Sciatic nerve (tissue), 2 donors: ENCODE measurements around the gene MN1. TPM values are rescaled to one million over a fixed set of nuclear protein-coding genes. Genes with fewer than 3 reads are reported as not detected.

Source experiments
- ATAC-seq: fragments of 200-7000 bp; cut with Tn5 transposase; one replicate; pipeline ENCODE4 v1.9.1; 2020; ENCODE audit warnings: mild to moderate bottlenecking, moderate library complexity
- DNase-seq: peaks from one replicate; pipeline ENCODE4 v3.0.0-alpha.2; 2020; ENCODE audit warnings: low spot score
- intact Hi-C: fragments of 100-400 bp; cut with DNase I; formaldehyde crosslinking; loops from one replicate; pipeline ENCODE4 v1.14.2; 2022
- total RNA-seq: library from RNA; stranded (reverse); fragmentation: NEBNext Ultra II Directional; extraction: Animal tissue kit (Norgen Biotek cat#: 25700); gene quantifications from one replicate; pipeline ENCODE4 v1.2.1, GENCODE V29; 2021
- donor health status: DM: no; HTN: no; CAD: no.
- donor health status: DM: no; HTN: no; CAD: no.

MN1 gene
- total RNA-seq, 1 donor from 2014 or later, result 10.4 TPM

DNA sequence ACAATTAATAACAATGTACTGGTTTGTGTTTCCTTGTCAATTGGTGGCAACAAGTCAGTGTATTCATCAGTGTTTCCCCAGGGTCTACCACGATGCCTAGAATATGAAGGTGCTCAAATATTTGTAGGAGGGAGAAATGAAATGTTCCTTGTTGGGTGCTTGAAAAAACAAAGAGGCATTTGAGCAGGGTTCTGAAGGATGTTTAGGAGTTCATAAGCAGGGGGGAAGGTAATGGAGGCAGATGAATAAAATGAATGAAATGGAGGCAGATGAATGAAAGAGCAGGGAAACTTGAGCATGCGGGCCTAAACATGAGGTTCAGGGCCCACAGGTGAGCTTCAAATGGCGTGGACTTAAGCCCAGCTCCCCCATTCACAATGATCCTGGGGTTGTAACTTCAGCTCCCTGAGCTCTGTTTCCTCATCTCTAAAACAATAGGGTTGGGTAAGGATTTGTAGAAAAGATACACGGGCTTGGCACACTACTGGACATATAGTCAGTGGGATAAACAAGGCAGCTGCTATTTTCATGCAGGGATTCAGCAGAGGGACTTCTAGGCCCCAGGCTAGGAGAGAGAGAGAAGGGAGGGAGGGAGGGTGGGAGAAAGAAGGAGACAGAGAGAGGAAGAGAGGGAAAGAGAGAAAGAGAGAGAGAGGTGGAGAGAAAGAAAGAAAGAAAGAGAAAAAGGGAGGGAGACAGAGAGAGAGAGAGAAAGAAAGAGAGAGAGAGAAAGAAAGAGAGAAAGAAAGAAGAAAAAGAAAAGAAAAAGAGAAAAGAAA is 73.7 kb downstream of the MN1 start:
- intact Hi-C loops, result no loop called here
- DNase-seq, result no peak
- no peak for ATAC-seq

DNA sequence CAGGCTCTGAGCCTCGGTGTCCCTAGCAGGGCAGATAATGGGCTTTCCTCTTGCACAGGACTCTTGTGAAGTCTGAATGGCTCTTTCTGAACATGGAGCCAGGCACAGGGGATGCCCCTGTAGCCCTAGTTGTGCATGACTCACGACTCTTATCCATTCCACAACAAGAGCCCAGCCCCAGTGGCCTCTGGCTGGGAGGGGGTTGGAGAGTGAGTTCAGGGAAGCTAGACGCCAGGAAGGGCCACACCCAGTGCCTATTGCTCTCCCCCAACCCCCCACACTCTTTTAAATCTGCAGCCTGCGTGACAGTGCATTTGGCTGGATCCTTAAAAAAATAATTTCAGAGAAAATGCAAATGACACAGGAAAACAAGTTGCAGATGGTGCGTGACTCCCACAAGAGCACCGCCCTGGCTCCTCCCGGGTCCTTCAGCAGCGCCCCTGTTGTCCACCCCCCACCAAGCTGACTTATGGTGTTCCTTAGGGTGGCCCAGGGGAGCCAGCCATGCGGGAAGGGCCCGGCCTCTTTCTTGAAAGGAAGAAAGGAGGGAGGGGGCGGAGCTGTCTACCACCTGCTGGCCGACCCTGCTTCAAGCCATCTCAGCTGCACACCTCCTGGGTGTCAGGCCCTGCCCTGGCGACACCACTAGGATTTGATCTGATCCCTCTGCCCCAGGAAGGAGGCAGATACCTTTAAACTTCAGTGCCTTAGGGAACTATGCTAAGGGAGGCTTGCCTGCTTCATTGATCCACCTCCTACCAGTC is 74.7 kb downstream of the MN1 start:
- peak; percentile 70 for ATAC-seq
- no peak for DNase-seq
- intact Hi-C loops, result no loop called here

- peak; percentile 31 for ATAC-seq
- intact Hi-C loops, result no loop called here
Measured at GRCh38 chr22:27726331-27726685, 75.2 kb downstream of the MN1 start.

GRCh38 chr22:27725661-27726060 is 75.9 kb downstream of the MN1 start:
- intact Hi-C loops, result no loop called here
- no peak for DNase-seq
- ATAC-seq, result no peak

More at GRCh38 chr22:27726331-27726685, 75.2 kb downstream of the MN1 start:
- DNase-seq, result no peak

DNA sequence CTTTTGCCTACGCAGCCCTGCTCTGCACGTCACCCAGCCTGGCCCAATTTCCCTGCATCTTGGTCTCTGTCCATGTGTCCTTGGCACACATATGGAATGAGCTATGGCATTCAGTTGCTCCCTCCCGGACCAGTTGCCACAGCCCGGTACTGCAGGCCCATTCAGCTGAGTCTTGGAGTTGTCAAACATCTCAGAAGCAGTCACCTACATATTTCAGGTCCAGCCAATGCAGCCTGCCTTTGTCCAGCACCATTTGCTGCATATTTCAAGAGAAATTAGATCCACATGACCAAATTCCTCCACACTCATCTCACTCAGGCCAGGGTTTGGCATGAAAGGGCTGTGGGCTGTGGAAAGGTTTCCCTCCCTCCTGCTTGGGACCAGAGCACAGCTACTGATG is 76.8 kb downstream of the MN1 start:
- DNase-seq, result no peak
- no peak for ATAC-seq
- intact Hi-C loops, result no loop called here

- DNase-seq, result no peak
- no peak for ATAC-seq
- intact Hi-C loops, result no loop called here
Measured at GRCh38 chr22:27724157-27724556, 77.4 kb downstream of the MN1 start.

GRCh38 chr22:27723708-27724107 is 77.8 kb downstream of the MN1 start:
- no peak for DNase-seq
- intact Hi-C loops, result no loop called here
- no peak for ATAC-seq

GRCh38 chr22:27723158-27723557 is 78.4 kb downstream of the MN1 start:
- ATAC-seq (no peak), DNase-seq (no peak)
- intact Hi-C loops, result no loop called here

GRCh38 chr22:27720860-27721259 is 80.7 kb downstream of the MN1 start:
- DNase-seq, result no peak

GRCh38 chr22:27719535-27720227 is 81.9 kb downstream of the MN1 start:
- DNase-seq, result no peak
- ATAC-seq, result peak; percentile 33
- intact Hi-C loops, result no loop called here

More at GRCh38 chr22:27720860-27721259, 80.7 kb downstream of the MN1 start:
- ATAC-seq, result no peak
- intact Hi-C loops, result no loop called here

GRCh38 chr22:27719036-27719347 is 82.6 kb downstream of the MN1 start:
- intact Hi-C loops, result no loop called here
- ATAC-seq, result no peak
- no peak for DNase-seq

- ATAC-seq, result peak; percentile 94
- no peak for DNase-seq
- intact Hi-C loops, result no loop called here
Measured at GRCh38 chr22:27718186-27719035, 83.1 kb downstream of the MN1 start.

- intact Hi-C loops, result no loop called here
- no peak for DNase-seq
- no peak for ATAC-seq
Measured at GRCh38 chr22:27717094-27717493, 84.5 kb downstream of the MN1 start.

DNA sequence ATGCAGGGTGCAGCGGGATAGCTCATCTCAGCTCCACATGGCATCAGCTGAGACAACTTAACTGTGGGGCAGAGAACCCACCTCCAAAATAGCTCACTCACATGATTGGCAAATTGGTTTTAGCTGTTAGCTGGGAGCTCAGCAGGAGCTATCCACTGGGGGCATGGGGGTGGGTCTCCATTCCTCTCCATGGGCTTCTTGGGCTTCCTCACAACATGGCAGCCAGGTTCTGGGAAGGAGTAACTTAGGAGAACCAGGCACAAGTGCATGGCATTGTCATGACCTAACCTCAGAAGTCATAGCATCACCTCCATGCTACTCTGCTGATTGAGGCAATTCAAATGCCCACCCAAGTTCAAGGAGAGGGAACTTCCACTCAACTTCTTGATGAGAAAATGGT is 85.5 kb downstream of the MN1 start:
- no peak for ATAC-seq
- intact Hi-C loops, result no loop called here

DNA sequence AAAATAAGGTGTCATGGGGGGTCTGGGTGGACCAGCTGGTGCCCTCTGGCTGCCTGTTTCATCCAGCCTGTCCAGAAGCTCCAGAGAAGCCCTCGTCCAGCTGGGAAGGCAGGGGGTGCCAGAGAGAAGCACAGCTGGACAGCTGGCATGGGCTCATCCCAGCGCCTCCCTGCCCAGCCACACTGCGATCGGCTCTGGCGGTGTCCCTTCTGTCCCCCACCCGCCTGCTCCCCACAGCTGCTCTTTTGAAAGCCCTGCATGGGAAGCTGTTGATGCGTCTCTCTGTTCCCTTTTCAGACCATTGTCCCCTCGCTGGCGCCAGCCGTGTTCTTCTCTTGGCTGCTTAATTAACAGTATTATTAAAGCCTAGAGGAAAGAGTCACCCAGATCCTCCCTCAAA is 86.5 kb downstream of the MN1 start:
- ATAC-seq (no peak), DNase-seq (no peak)
- intact Hi-C loops, result no loop called here

More for the DNA sequence above, 85.5 kb downstream of the MN1 start:
- DNase-seq, result no peak

- ATAC-seq (no peak), DNase-seq (no peak)
- intact Hi-C loops, result no loop called here
Measured at GRCh38 chr22:27714068-27714467, 87.5 kb downstream of the MN1 start.

DNA sequence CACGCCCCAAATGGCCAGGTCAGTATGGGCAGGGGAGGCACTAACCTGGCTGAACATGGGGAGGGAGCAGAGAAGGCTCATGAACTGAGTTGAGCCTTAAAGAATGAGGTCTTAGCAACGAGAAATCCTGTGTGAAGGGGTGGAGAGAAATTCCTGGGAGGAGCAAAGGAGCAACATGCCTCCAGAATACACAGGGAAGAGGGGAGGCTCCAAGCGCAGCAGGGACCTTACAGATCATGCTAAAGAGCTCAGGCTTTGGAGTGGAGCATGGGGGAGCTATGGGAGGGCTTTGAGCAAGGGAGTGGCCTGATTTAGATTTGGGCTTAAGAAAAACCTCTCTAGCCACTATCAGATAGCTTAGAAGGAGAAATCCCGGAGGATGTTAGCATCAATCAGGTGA is 88.1 kb downstream of the MN1 start:
- ATAC-seq (no peak), DNase-seq (no peak)
- intact Hi-C loops, result no loop called here

DNA sequence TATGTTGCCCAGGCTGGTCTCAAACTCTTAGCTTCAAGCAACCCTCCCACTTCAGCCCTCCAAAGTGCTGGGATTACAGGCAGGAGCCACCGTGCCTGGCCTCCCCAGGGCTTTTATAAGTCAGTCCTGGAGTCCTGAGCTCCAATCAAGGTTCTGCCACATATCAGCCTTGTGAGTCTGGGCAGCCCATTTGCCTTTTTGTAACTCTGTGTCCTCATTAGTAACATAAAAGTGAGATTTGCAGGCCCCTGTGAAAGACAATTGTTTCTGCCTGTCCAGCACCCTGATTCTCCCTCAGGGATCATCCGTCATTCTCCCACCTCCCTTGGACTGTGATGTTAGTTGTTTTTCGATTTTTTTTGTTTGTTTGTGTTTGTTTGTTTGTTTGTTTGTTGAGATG is 89.8 kb downstream of the MN1 start:
- ATAC-seq, result no peak
- DNase-seq, result no peak
- intact Hi-C loops, result loop anchor here (1.0 kb wide), 1 partner anchor 24 kb away; no protein-coding TSS in a partner anchor

- ATAC-seq, result no peak
- intact Hi-C loops, result loop anchor here (1.0 kb wide), 1 partner anchor 24 kb away; no protein-coding TSS in a partner anchor
Measured at GRCh38 chr22:27711012-27711411, 90.5 kb downstream of the MN1 start.

More at GRCh38 chr22:27711012-27711411, 90.5 kb downstream of the MN1 start:
- DNase-seq, result no peak
